Stimulated activated CD8-positive, alpha-beta memory T cell treated with anti-CD3 and anti-CD28 coated beads, Interleukin-12 subunit alpha, Interleukin-12 subunit beta, amount 100 ng/mL, for 4 hours (primary cell): ENCODE results near the gene RHD.
A peak's percentile ranks its signal among the peaks of the same experiment; 100 is the strongest.
"Not testable (repeated sequence)": the region's sequence is repeated elsewhere in the genome, so short reads cannot be mapped to it uniquely, and the experiment has no call there.

Experiments
- DNase-seq: peaks from one replicate; pipeline ENCODE4 v3.0.0-alpha.2; 2020; ENCODE audit warnings: low read depth

Gene RHD

GRCh38 chr1:25308168-25308567, 35.9 kb downstream of the RHD start:
- DNase-seq: not testable (repeated sequence)

- not testable (repeated sequence) for DNase-seq
Measured at GRCh38 chr1:25309085-25309484, 36.8 kb downstream of the RHD start.

- DNase-seq: not testable (repeated sequence)
Measured at GRCh38 chr1:25309486-25309885, 37.2 kb downstream of the RHD start.

- DNase-seq: not testable (repeated sequence)
Measured at GRCh38 chr1:25312806-25313470, 40.6 kb downstream of the RHD start.

GRCh38 chr1:25320314-25320938, 48.1 kb downstream of the RHD start:
- not testable (repeated sequence) for DNase-seq

GRCh38 chr1:25322127-25322526, 49.8 kb downstream of the RHD start:
- DNase-seq: not testable (repeated sequence)

GRCh38 chr1:25324407-25324806, 52.1 kb downstream of the RHD start:
- DNase-seq: not testable (repeated sequence)

- DNase-seq: not testable (repeated sequence)
Measured at GRCh38 chr1:25327864-25328790, 55.8 kb downstream of the RHD start.

GRCh38 chr1:25328791-25329185, 56.5 kb downstream of the RHD start:
- DNase-seq: not testable (repeated sequence)

GRCh38 chr1:25329336-25329735, 57.0 kb downstream of the RHD start:
- DNase-seq: not testable (repeated sequence)

- DNase-seq: not testable (repeated sequence)
Measured at GRCh38 chr1:25329950-25330349, 57.6 kb downstream of the RHD start.

GRCh38 chr1:25336922-25337354, 64.6 kb downstream of the RHD start:
- DNase-seq: peak; percentile 19

GRCh38 chr1:25337483-25338187, 65.3 kb downstream of the RHD start:
- DNase-seq: not testable (repeated sequence)

- DNase-seq: peak; percentile 83
Measured at GRCh38 chr1:25338188-25338981, 66.1 kb downstream of the RHD start, which contains the start of gene TMEM50A. Gene TMEM50A, plus strand, starts transcription at chr1:25338334. Its CDS starts 2,153 bp downstream, at chr1:25340487.

GRCh38 chr1:25338986-25339385, 66.7 kb downstream of the RHD start:
- DNase-seq: no peak

GRCh38 chr1:25341746-25342145, 69.4 kb downstream of the RHD start:
- no peak for DNase-seq

GRCh38 chr1:25342846-25343245, 70.5 kb downstream of the RHD start:
- no peak for DNase-seq

GRCh38 chr1:25343872-25344271, 71.6 kb downstream of the RHD start:
- DNase-seq: no peak

- DNase-seq: no peak
Measured at GRCh38 chr1:25347556-25347955, 75.2 kb downstream of the RHD start.

GRCh38 chr1:25349606-25350005, 77.3 kb downstream of the RHD start:
- no peak for DNase-seq

GRCh38 chr1:25355841-25356395, 83.6 kb downstream of the RHD start:
- no peak for DNase-seq
